ENCODE data around the gene CRYGB. TPM values are rescaled to one million over a fixed set of nuclear protein-coding genes. Genes with fewer than 3 reads are reported as not detected.
"Not testable (repeated sequence)": the region's sequence is repeated elsewhere in the genome, so short reads cannot be mapped to it uniquely, and the experiment has no call there.

The CRYGB gene
- total RNA-seq, 1 experiment from 2014 or later, result not detected

- Histone ChIP-seq H3K27ac (ENCODE audit: low read length) (no peak overlapping the region), H3K9me3 (ENCODE audit: control insufficient read depth, insufficient read depth, low read depth, low read length) (no peaks in the 10 kb centered on the region), H3K27me3 (ENCODE audit: control insufficient read depth, insufficient read depth, low read length) (no peaks in the 10 kb centered on the region), H3K4me1 (ENCODE audit: control insufficient read depth, insufficient read depth, low read length) (no peaks in the 10 kb centered on the region), H3K4me3 (ENCODE audit: low read depth in 2 of 2, low read length in 2 of 2) (no peak overlapping the region), H3K36me3 (ENCODE audit: control insufficient read depth, insufficient read depth, low read length) (no peaks in the 10 kb centered on the region; the same call in 1 of the 2 replicates)
- BruUV-seq (replicated peaks), result no TSS peak
- in situ Hi-C loops (cut with HindIII; ENCODE audit: low pct_unique_long_range_greater_than_20kb, low sequenced_read_pairs) (no loop called here), intact Hi-C loops (cut with micrococcal nuclease; ENCODE audit: unreplicated experiment) (no loop called here)
- ATAC-seq, result no peak
- ChIA-PET CTCF (no interaction called here), POLR2A (no interaction called here)
- no peak for DNase-seq (ENCODE audit: low read depth, low spot score)
- TF ChIP-seq SIN3A (IDR thresholded peaks at IDR 0.05; ENCODE audit: borderline replicate concordance, insufficient read depth, low read depth, low read length) (no peak), POLR2AphosphoS5 (IDR thresholded peaks at IDR 0.05; ENCODE audit: low read depth, low read length) (no peak), CTCF (IDR thresholded peaks at IDR 0.05) (no peak), REST (IDR thresholded peaks at IDR 0.05; ENCODE audit: insufficient read depth in 1 of 2, low read depth in 2 of 2, low read length in 1 of 2) (no peak), TCF7L2 (IDR thresholded peaks at IDR 0.05; ENCODE audit: low read depth, low read length) (no peak)
Measured at GRCh38 chr2:208118918-208119317, 27.0 kb downstream of the CRYGB start.

GRCh38 chr2:208117390-208117789 is 28.6 kb downstream of the CRYGB start:
- intact Hi-C loops (cut with micrococcal nuclease; ENCODE audit: unreplicated experiment); H3K4me1 ChIP-seq (ENCODE audit: control insufficient read depth, insufficient read depth, low read length); BruUV-seq (replicated peaks); ATAC-seq; in situ Hi-C loops (cut with HindIII; ENCODE audit: low pct_unique_long_range_greater_than_20kb, low sequenced_read_pairs); CTCF ChIA-PET; H3K9me3 ChIP-seq (ENCODE audit: control insufficient read depth, insufficient read depth, low read depth, low read length); H3K27me3 ChIP-seq (ENCODE audit: control insufficient read depth, insufficient read depth, low read length); H3K36me3 ChIP-seq (ENCODE audit: control insufficient read depth, insufficient read depth, low read length); H3K4me3 ChIP-seq (ENCODE audit: low read depth in 2 of 2, low read length in 2 of 2); POLR2A ChIA-PET; DNase-seq (ENCODE audit: low read depth, low spot score); H3K27ac ChIP-seq (ENCODE audit: low read length): not testable (repeated sequence)

GRCh38 chr2:208112969-208113368 is 33.0 kb downstream of the CRYGB start:
- no peak for DNase-seq (ENCODE audit: low read depth, low spot score)
- POLR2A ChIA-PET, result interaction anchor here (0.5 kb wide), 1 partner anchor 167 kb away, joined by 3 read pairs; no protein-coding TSS in a partner anchor
- no peaks in the 10 kb centered on the region for H3K9me3 ChIP-seq (ENCODE audit: control insufficient read depth, insufficient read depth, low read depth, low read length)
- intact Hi-C loops (cut with micrococcal nuclease; ENCODE audit: unreplicated experiment) (no loop called here), in situ Hi-C loops (cut with HindIII; ENCODE audit: low pct_unique_long_range_greater_than_20kb, low sequenced_read_pairs) (no loop called here)
- ATAC-seq, result no peak
- TF ChIP-seq POLR2AphosphoS5 (IDR thresholded peaks at IDR 0.05; ENCODE audit: low read depth, low read length) (no peak), SIN3A (IDR thresholded peaks at IDR 0.05; ENCODE audit: borderline replicate concordance, insufficient read depth, low read depth, low read length) (no peak), CTCF (IDR thresholded peaks at IDR 0.05) (no peak), TCF7L2 (IDR thresholded peaks at IDR 0.05; ENCODE audit: low read depth, low read length) (no peak), REST (IDR thresholded peaks at IDR 0.05; ENCODE audit: insufficient read depth in 1 of 2, low read depth in 2 of 2, low read length in 1 of 2) (no peak)
- no peaks in the 10 kb centered on the region for H3K36me3 ChIP-seq (ENCODE audit: control insufficient read depth, insufficient read depth, low read length)
- BruUV-seq (replicated peaks), result no TSS peak
- H3K27me3 ChIP-seq (ENCODE audit: control insufficient read depth, insufficient read depth, low read length), result no peaks in the 10 kb centered on the region
- CTCF ChIA-PET, result no interaction called here
- H3K4me1 ChIP-seq (ENCODE audit: control insufficient read depth, insufficient read depth, low read length), result no peaks in the 10 kb centered on the region
- no peak overlapping the region for H3K27ac ChIP-seq (ENCODE audit: low read length)
- no peak overlapping the region for H3K4me3 ChIP-seq (ENCODE audit: low read depth in 2 of 2, low read length in 2 of 2)

- POLR2A ChIA-PET, result interaction anchor here (0.5 kb wide), 1 partner anchor 168 kb away, joined by 3 read pairs; no protein-coding TSS in a partner anchor
- intact Hi-C loops (cut with micrococcal nuclease; ENCODE audit: unreplicated experiment); CTCF ChIA-PET; H3K4me3 ChIP-seq (ENCODE audit: low read depth in 2 of 2, low read length in 2 of 2); BruUV-seq (replicated peaks); DNase-seq (ENCODE audit: low read depth, low spot score); H3K36me3 ChIP-seq (ENCODE audit: control insufficient read depth, insufficient read depth, low read length); in situ Hi-C loops (cut with HindIII; ENCODE audit: low pct_unique_long_range_greater_than_20kb, low sequenced_read_pairs); H3K4me1 ChIP-seq (ENCODE audit: control insufficient read depth, insufficient read depth, low read length); ATAC-seq; H3K27me3 ChIP-seq (ENCODE audit: control insufficient read depth, insufficient read depth, low read length); H3K9me3 ChIP-seq (ENCODE audit: control insufficient read depth, insufficient read depth, low read depth, low read length); H3K27ac ChIP-seq (ENCODE audit: low read length): not testable (repeated sequence)
Measured at GRCh38 chr2:208112273-208112745, 33.6 kb downstream of the CRYGB start.

All from Panc1 (cell line).